Ovary (tissue), 9 donors: ENCODE measurements around the gene SULT4A1. TPM values are rescaled to one million over a fixed set of nuclear protein-coding genes. Genes with fewer than 3 reads are reported as not detected.

Experiments
- DNase-seq, 5 donors: peaks; one replicate each; pipeline ENCODE4 v3.0.0-alpha.2; 2019 to 2020
- H3K27ac ChIP-seq, 2 donors: fragments of 200-600 bp; one replicate each; pipeline versions ENCODE4 v1.5.1 to v1.8.0; 2019 to 2022
- H3K27me3 ChIP-seq: fragments of 200-600 bp; one replicate; pipeline ENCODE4 v1.8.0; 2022
- H3K36me3 ChIP-seq: fragments of 200-600 bp; sonication (generic); one replicate; pipeline ENCODE4 v1.5.1; 2019
- H3K4me1 ChIP-seq: one replicate; pipeline ENCODE4 v1.8.1; 2013; ENCODE audit warnings: mild to moderate bottlenecking, moderate library complexity; ENCODE audit not compliant: insufficient read depth
- H3K4me3 ChIP-seq: fragments of 200-600 bp; sonication (generic); one replicate; pipeline ENCODE4 v1.5.1; 2017
- H3K9me3 ChIP-seq, 2 donors: fragments of 200-600 bp in 1 of 2; sonication (generic) in 1 of 2; one replicate each; pipeline versions ENCODE4 v1.5.1 to v1.8.1; 2013 to 2019; ENCODE audit warnings: mild to moderate bottlenecking in 1 of 2, moderate library complexity in 1 of 2
- EP300 ChIP-seq: sonication (generic); formaldehyde crosslinking; IDR thresholded peaks from one replicate; pipeline ENCODE4 v1.6.1; 2017; ENCODE audit warnings: antibody characterized with exemption
- POLR2A ChIP-seq: fragments of 450-650 bp; IDR thresholded peaks from one replicate; pipeline ENCODE4 v1.6.1; 2017; ENCODE audit warnings: antibody characterized with exemption, mild to moderate bottlenecking, moderate library complexity
- WGBS, 3 donors: extraction: QIAGEN DNeasy Blood & Tissue Kit in 1 of 3; methylation state at CpG; one replicate each; pipeline versions ENCODE4 v1.1.5 to v1.1.7; 2013 to 2017; 5-methylcytosine and 5-hydroxymethylcytosine counted together
- intact Hi-C, 4 donors: fragments of 100-400 bp; cut with DNase I; formaldehyde crosslinking; loops; one replicate each; pipeline versions ENCODE4 v1.11.0 to v1.15.1; 2022 to 2023
- polyA plus RNA-seq, 2 donors: library from polyadenylated mRNA; stranded (reverse); fragments of 200-250 nt in 1 of 2; fragments of 350-450 nt in 1 of 2; fragmentation: Illumina TruSeq in 1 of 2; extraction: RNeasy Lipid Tissue Mini Kit (QIAGEN cat#74804) in 1 of 2; gene quantifications; one replicate each; pipeline ENCODE4 v1.2.3, GENCODE V29; 2013 to 2014
- total RNA-seq, 7 donors: library from RNA; depleted of rRNA in 2 of 7; stranded (reverse); fragments of >200 nt in 2 of 7; fragmentation: NEBNext Ultra II Directional in 3 of 7; extraction: Animal tissue kit (Norgen Biotek cat#: 25700) in 3 of 7; gene quantifications; one replicate each; pipeline versions ENCODE4 v1.1.0 to v1.2.4, GENCODE V29; 2016 to 2023
- TF ChIP-seq, protein P1 (sequence below), 3 donors: fragments of 450-650 bp in 2 of 3; fragments of 200-600 bp in 1 of 3; IDR thresholded peaks; one replicate each; pipeline versions ENCODE4 v1.5.1 to v1.8.0; 2016 to 2022; ENCODE audit warnings: antibody characterized with exemption in 3 of 3, mild to moderate bottlenecking in 1 of 3
- donor health status: DM: no; HTN: no; CAD: no; lungs with moderate emphysema.
- donor health status: DM: no; HTN: no; CAD: no.
- donor health status: Bipolar disorder and iron deficiency.
- donor health status: DM: yes; HTN: yes; CAD: no.
- donor health status: DM: no; HTN: no; CAD: no.
- donor health status: DM: yes; HTN: yes; CAD: no.

The SULT4A1 gene
- total and polyA plus RNA-seq, 9 donors = 0.36 to 3.5 (median 1.8) TPM

DNA sequence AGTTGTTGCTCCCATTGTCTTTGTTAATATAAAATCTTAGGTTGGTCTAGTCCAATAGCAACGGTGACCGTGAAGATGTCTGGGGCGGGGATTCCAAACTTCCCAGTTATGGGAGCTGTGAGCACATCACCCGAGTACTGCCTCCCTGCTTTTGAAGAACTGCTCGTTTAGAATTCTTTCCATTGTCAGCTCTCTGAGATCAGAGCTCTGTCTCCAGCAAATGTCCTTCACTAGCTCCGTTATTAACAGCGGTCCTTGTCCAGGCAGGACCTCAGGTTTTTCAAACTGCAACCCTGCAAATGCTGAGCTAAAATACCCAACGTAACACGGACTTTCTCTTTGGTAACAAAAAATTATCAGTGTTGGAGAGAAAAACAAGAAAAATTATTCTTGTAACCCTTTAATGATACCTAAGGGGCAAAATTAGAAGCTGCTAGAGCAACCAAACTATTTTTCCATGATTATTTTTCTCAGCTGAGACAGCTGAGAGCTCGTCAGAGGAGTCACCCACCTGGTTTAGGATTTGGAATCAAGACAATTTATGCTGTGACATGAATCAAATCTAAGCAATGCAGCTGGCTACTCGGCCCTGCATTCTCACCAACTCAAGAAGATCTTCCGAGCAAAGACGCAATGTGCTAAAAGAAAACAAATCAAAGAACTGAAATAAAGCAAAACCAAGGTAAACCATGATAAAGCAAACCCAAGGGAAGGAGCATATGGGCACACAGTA, 35.1 kb downstream of the SULT4A1 start:
- intact Hi-C loops = loop anchor here in 1 of 4 donors (10.0 kb wide), 1 partner anchor 432 kb away; no protein-coding TSS in a partner anchor

DNA sequence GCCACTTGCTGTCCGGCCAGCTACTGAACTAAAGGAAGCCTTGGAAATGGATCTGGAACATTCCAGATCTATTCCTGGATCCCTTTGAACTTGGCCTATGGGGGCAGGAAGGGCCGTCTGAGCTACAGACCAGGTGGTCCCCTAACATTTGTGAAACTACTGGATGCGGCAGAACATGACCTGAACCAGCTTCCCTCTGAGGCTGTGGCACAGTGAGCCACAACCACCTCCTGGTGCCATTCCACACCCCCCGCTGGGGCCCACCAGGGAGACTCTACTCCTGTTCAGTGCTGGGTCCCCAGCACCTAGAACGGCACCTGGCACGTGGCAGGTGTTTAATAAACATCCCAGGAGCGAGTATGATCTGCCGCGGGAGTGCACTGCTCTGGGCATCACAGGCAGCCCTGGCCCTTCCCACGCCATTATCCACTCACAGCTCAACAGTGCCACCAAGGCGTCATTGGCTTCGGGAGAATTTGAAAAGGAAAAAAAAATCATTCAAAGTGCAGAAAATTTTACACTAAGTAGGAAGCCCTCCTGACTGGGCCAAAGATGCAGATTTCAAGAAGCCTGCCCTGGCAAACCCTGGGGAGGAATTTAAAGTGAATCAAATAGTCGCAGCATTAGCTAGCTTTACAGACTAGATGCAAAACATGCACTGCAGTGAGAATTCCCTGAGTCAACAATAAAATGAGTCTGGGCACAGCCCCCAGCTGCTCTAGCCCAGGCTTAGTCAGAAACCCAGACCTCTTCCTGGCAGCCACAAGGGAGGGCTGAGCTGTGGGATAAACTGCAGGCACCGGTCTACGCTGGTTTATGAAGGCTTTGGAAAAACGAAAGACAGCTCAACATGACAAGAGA, 35.9 kb downstream of the SULT4A1 start:
- 29 to 35% (median 30%) methylated on average over 16 of the region's 16 CpGs for WGBS, 3 donors
- Histone ChIP-seq H3K27ac (peak overlapping the region in 1 of 2 donors; percentile 57), H3K36me3 (no peaks in the 10 kb centered on the region), H3K4me1 (peaks cover 11% of the 10 kb centered on the region), H3K4me3 (no peak overlapping the region), H3K27me3 (no peaks in the 10 kb centered on the region), H3K9me3 (no peaks in the 10 kb centered on the region)
- TF ChIP-seq EP300 (no peak), POLR2A (no peak)
- TF ChIP-seq, protein P1, sequence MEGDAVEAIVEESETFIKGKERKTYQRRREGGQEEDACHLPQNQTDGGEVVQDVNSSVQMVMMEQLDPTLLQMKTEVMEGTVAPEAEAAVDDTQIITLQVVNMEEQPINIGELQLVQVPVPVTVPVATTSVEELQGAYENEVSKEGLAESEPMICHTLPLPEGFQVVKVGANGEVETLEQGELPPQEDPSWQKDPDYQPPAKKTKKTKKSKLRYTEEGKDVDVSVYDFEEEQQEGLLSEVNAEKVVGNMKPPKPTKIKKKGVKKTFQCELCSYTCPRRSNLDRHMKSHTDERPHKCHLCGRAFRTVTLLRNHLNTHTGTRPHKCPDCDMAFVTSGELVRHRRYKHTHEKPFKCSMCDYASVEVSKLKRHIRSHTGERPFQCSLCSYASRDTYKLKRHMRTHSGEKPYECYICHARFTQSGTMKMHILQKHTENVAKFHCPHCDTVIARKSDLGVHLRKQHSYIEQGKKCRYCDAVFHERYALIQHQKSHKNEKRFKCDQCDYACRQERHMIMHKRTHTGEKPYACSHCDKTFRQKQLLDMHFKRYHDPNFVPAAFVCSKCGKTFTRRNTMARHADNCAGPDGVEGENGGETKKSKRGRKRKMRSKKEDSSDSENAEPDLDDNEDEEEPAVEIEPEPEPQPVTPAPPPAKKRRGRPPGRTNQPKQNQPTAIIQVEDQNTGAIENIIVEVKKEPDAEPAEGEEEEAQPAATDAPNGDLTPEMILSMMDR (IDR thresholded peaks at IDR 0.05) = no peak
- intact Hi-C loops = loop anchor here in 1 of 4 donors (10.0 kb wide), 1 partner anchor 432 kb away; no protein-coding TSS in a partner anchor
- DNase-seq = peak in 4 of 5 donors; percentile 47 to 58 (median 55)

More for the DNA sequence above, 35.1 kb downstream of the SULT4A1 start:
- 16 to 33% (median 32%) methylated on average over 13 of the region's 13 CpGs for WGBS, 3 donors
- Histone ChIP-seq H3K4me3 (no peak overlapping the region), H3K27me3 (no peaks in the 10 kb centered on the region), H3K4me1 (peaks cover 11% of the 10 kb centered on the region), H3K27ac (peak overlapping the region in 1 of 2 donors; percentile 57), H3K9me3 (no peaks in the 10 kb centered on the region), H3K36me3 (no peaks in the 10 kb centered on the region)
- no peak for TF ChIP-seq EP300
- TF ChIP-seq, protein P1 (IDR thresholded peaks at IDR 0.05) = no peak
- TF ChIP-seq POLR2A = no peak
- no peak for DNase-seq

DNA sequence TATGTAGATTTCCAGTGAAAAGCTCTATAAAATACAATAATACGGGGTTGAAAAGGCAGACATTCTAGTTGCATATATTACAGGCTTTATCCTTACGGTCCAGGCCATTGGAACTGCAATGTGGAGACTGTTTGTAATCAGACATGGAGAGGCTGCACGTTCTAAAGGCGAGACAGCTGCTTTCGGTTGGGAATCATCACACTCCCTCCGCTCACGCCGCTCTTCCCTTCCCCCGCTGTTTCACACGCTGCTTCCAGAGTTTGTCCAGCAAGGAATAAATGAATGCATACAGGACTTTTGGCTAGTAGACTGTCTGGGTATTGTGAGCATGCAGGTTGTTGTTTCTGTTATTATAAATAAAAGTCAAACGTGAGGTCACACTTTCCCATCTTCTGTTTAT, 36.7 kb downstream of the SULT4A1 start:
- no peak overlapping the region for H3K4me3 ChIP-seq
- intact Hi-C loops = loop anchor here in 1 of 4 donors (10.0 kb wide), 1 partner anchor 431 kb away; no protein-coding TSS in a partner anchor
- DNase-seq = peak in 1 of 5 donors; percentile 28
- H3K27ac ChIP-seq = no peak overlapping the region
- no peaks in the 10 kb centered on the region for H3K9me3 ChIP-seq
- no peaks in the 10 kb centered on the region for H3K27me3 ChIP-seq
- H3K4me1 ChIP-seq = peaks cover 11% of the 10 kb centered on the region
- H3K36me3 ChIP-seq = no peaks in the 10 kb centered on the region
- TF ChIP-seq EP300 (no peak), POLR2A (no peak)
- TF ChIP-seq, protein P1 (IDR thresholded peaks at IDR 0.05) = no peak
- WGBS, 3 donors = 85 to 90% (median 89%) methylated on average over 11 of the region's 11 CpGs

DNA sequence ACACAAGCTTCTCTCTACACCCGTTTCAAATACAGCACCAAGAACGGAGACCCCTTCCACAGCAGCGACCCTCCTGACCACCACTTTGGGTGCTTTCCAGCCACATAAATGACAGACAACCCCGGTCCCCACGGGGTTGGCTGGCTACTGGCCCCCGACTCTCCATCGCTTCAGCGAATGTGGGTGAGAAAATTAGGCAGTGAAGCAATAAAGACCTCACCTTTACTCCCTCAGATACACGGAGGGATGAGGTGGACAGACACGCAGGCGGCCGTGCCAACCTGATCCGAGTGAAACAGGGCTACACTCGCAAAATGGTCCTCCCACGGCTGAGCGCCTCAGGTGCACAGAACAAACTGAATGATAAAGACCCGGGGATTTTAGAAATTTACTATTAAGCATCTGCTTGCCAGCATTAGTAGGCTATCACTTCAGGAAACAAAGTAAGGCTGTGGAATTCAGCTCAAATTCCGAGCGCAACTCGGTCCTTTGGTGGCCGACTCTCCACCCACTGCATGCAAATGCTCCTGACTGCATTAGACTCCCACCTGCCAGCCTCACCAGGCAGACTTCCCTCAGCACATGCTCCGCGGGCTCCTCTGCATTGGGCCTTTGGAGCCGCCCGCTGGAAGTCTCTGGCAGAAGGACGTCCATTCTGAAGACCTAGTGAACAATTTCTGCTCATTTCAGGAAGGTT, 37.4 kb downstream of the SULT4A1 start:
- 81 to 85% (median 85%) methylated on average over 26 of the region's 26 CpGs for WGBS, 3 donors
- H3K36me3 ChIP-seq = no peaks in the 10 kb centered on the region
- H3K27ac ChIP-seq = no peak overlapping the region
- no peaks in the 10 kb centered on the region for H3K9me3 ChIP-seq
- TF ChIP-seq EP300 (no peak), POLR2A (no peak)
- TF ChIP-seq, protein P1 (IDR thresholded peaks at IDR 0.05) = no peak
- DNase-seq = peak in 1 of 5 donors; percentile 33
- no peaks in the 10 kb centered on the region for H3K27me3 ChIP-seq
- intact Hi-C loops = loop anchor here in 1 of 4 donors (10.0 kb wide), 1 partner anchor 430 kb away; no protein-coding TSS in a partner anchor
- H3K4me1 ChIP-seq = peaks cover 11% of the 10 kb centered on the region
- H3K4me3 ChIP-seq = no peak overlapping the region
